ENCODE measurements around the gene APLN. TPM values are rescaled to one million over a fixed set of nuclear protein-coding genes. Genes with fewer than 3 reads are reported as not detected.

The APLN gene
- total RNA-seq, 1 donor from 2014 or later: 2.1 TPM

GRCh38 chrX:129614481-129615255 lies 40.1 kb downstream of the APLN start:
- Histone ChIP-seq H3K4me1 (ENCODE audit: insufficient read depth, low read length) (no peaks in the 10 kb centered on the region), H3K36me3 (ENCODE audit: insufficient read depth, low read length) (no peaks in the 10 kb centered on the region), H3K27me3 (ENCODE audit: insufficient read depth, low read length) (no peaks in the 10 kb centered on the region), H3K9me3 (ENCODE audit: insufficient read depth, low read depth, low read length) (no peaks in the 10 kb centered on the region), H4K20me1 (ENCODE audit: insufficient read depth, low read length) (no peaks in the 10 kb centered on the region), H3K27ac (ENCODE audit: low read depth, low read length) (no peak overlapping the region), H3K79me2 (ENCODE audit: insufficient read depth, low read length) (no peaks in the 10 kb centered on the region), H3K9ac (ENCODE audit: low read length) (no peak overlapping the region), H2AFZ (ENCODE audit: low read depth, low read length) (no peak overlapping the region), H3K4me2 (ENCODE audit: low read length) (no peak overlapping the region), H3K4me3 (ENCODE audit: insufficient read depth, low read depth, low read length) (no peak overlapping the region)
- Mint-ChIP-seq H3K9me3 (ENCODE audit: unreplicated experiment) (no peaks in the 10 kb centered on the region), H3K4me1 (ENCODE audit: low read depth, unreplicated experiment) (no peaks in the 10 kb centered on the region), H3K36me3 (ENCODE audit: low read depth, unreplicated experiment) (no peaks in the 10 kb centered on the region), H3K27me3 (ENCODE audit: low read depth, unreplicated experiment) (peaks cover 4% of the 10 kb centered on the region), H3K4me3 (ENCODE audit: unreplicated experiment) (no peak overlapping the region), H3K27ac (ENCODE audit: unreplicated experiment) (no peak overlapping the region)
- TF ChIP-seq CTCF (IDR thresholded peaks at IDR 0.05; ENCODE audit: insufficient read depth, low read depth, low read length): no peak
- no peak for TF ChIP-seq EZH2 (IDR thresholded peaks at IDR 0.05; ENCODE audit: insufficient read depth, low read length)
- DNase-seq (ENCODE audit: low read depth) (no peak), FAIRE-seq (no peak)

GRCh38 chrX:129613596-129613995 lies 41.2 kb downstream of the APLN start:
- Histone ChIP-seq H3K79me2 (ENCODE audit: insufficient read depth, low read length) (no peaks in the 10 kb centered on the region), H3K4me1 (ENCODE audit: insufficient read depth, low read length) (no peaks in the 10 kb centered on the region), H3K27ac (ENCODE audit: low read depth, low read length) (no peak overlapping the region), H3K9me3 (ENCODE audit: insufficient read depth, low read depth, low read length) (no peaks in the 10 kb centered on the region), H3K9ac (ENCODE audit: low read length) (no peak overlapping the region), H2AFZ (ENCODE audit: low read depth, low read length) (no peak overlapping the region), H3K4me2 (ENCODE audit: low read length) (no peak overlapping the region), H3K4me3 (ENCODE audit: insufficient read depth, low read depth, low read length) (no peak overlapping the region), H4K20me1 (ENCODE audit: insufficient read depth, low read length) (no peaks in the 10 kb centered on the region), H3K27me3 (ENCODE audit: insufficient read depth, low read length) (no peaks in the 10 kb centered on the region), H3K36me3 (ENCODE audit: insufficient read depth, low read length) (no peaks in the 10 kb centered on the region)
- Mint-ChIP-seq H3K4me1 (ENCODE audit: low read depth, unreplicated experiment) (no peaks in the 10 kb centered on the region), H3K4me3 (ENCODE audit: unreplicated experiment) (no peak overlapping the region), H3K9me3 (ENCODE audit: unreplicated experiment) (no peaks in the 10 kb centered on the region), H3K27me3 (ENCODE audit: low read depth, unreplicated experiment) (peaks cover 5% of the 10 kb centered on the region), H3K36me3 (ENCODE audit: low read depth, unreplicated experiment) (no peaks in the 10 kb centered on the region), H3K27ac (ENCODE audit: unreplicated experiment) (no peak overlapping the region)
- no peak for FAIRE-seq
- DNase-seq (ENCODE audit: low read depth): no peak
- no peak for TF ChIP-seq CTCF (IDR thresholded peaks at IDR 0.05; ENCODE audit: insufficient read depth, low read depth, low read length)
- no peak for TF ChIP-seq EZH2 (IDR thresholded peaks at IDR 0.05; ENCODE audit: insufficient read depth, low read length)

GRCh38 chrX:129612396-129612795 lies 42.4 kb downstream of the APLN start:
- H2AFZ ChIP-seq (ENCODE audit: low read depth, low read length): no peak overlapping the region
- H3K79me2 ChIP-seq (ENCODE audit: insufficient read depth, low read length): no peaks in the 10 kb centered on the region
- FAIRE-seq: no peak
- no peak overlapping the region for H3K4me3 ChIP-seq (ENCODE audit: insufficient read depth, low read depth, low read length)
- Mint-ChIP-seq H3K4me3 (ENCODE audit: unreplicated experiment) (no peak overlapping the region), H3K27me3 (ENCODE audit: low read depth, unreplicated experiment) (peaks cover 8% of the 10 kb centered on the region), H3K9me3 (ENCODE audit: unreplicated experiment) (no peaks in the 10 kb centered on the region), H3K4me1 (ENCODE audit: low read depth, unreplicated experiment) (no peaks in the 10 kb centered on the region), H3K27ac (ENCODE audit: unreplicated experiment) (no peak overlapping the region), H3K36me3 (ENCODE audit: low read depth, unreplicated experiment) (no peaks in the 10 kb centered on the region)
- no peaks in the 10 kb centered on the region for H3K9me3 ChIP-seq (ENCODE audit: insufficient read depth, low read depth, low read length)
- no peak overlapping the region for H3K4me2 ChIP-seq (ENCODE audit: low read length)
- H3K4me1 ChIP-seq (ENCODE audit: insufficient read depth, low read length): no peaks in the 10 kb centered on the region
- H3K27me3 ChIP-seq (ENCODE audit: insufficient read depth, low read length): no peaks in the 10 kb centered on the region
- H3K27ac ChIP-seq (ENCODE audit: low read depth, low read length): no peak overlapping the region
- no peaks in the 10 kb centered on the region for H3K36me3 ChIP-seq (ENCODE audit: insufficient read depth, low read length)
- no peak for TF ChIP-seq CTCF (IDR thresholded peaks at IDR 0.05; ENCODE audit: insufficient read depth, low read depth, low read length)
- TF ChIP-seq EZH2 (IDR thresholded peaks at IDR 0.05; ENCODE audit: insufficient read depth, low read length): no peak
- H3K9ac ChIP-seq (ENCODE audit: low read length): no peak overlapping the region
- no peaks in the 10 kb centered on the region for H4K20me1 ChIP-seq (ENCODE audit: insufficient read depth, low read length)
- DNase-seq (ENCODE audit: low read depth): no peak
